ENCODE data around the gene BANF1.

The BANF1 gene

GRCh38 chr11:66042227-66042995 lies 40.1 kb downstream of the BANF1 start:
- no peak for FAIRE-seq

DNA sequence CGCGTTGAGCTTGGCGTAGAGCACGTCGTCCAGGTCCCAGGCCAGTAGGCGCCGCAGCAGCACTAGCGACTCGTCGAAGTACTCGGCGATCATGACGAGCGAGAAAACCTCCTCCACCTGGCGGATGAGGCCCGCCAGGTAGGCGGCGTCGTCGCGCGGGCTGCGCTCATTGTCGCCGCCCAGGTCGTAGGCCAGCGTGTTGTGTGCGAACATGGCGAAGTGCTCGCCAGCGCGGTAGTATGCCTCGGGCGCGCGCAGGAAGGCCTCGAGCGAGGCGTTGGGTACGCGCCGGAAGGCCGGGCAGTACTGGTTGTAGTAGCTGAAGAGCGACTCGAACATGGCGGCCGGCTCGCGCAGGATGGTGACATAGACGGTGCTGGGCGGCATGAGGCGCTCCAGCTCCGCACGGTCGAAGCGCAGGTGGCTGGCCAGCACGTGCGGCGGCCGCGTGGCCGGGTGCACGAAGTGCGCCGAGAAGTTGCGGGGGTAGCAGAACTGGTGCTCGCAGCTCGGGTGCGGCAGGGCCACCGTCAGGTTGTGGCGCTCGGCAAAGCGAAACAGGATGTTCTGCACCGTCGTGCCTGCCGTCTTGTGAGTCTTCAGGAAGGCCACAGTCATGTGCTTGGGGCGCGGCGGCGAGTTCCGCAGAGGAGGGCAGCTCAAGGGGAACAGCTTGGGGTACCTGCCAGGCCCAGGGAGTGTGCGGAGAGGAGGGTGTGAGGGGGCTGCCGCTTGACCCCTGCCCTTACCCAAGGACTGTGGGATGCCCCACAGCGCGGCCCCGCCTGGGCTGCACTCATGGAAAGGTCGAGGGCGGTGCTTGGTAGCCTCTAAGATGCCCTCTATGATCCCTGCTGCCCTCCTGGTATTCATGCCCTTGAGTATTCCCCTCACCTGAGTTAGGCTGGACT lies 40.9 kb downstream of the BANF1 start:
- FAIRE-seq: no peak

DNA sequence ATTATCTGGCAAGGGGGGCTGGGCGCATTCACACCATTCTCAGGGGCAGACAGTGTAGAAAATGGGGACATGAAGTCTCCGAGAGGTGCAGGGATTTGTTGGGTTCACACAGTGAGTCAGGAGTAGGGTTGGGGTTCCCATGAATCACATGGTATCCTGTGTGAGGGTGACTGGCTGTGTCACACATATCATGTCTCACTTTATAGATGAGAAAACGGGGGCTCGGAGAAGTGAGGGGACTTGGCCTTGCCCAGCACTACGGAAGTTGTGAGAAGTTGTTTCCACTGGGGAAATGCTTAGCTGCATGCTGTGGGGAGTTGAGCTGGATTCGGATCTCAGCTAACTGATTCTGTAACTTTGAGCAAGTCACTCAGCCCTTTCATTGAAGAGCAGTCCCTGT lies 42.5 kb downstream of the BANF1 start:
- no peak for FAIRE-seq

GRCh38 chr11:66045177-66045639 lies 42.9 kb downstream of the BANF1 start:
- no peak for FAIRE-seq

- FAIRE-seq: no peak
Observed at GRCh38 chr11:66046901-66047300, 44.6 kb downstream of the BANF1 start.

GRCh38 chr11:66047541-66048365 lies 45.5 kb downstream of the BANF1 start:
- FAIRE-seq: no peak

GRCh38 chr11:66048547-66049323 lies 46.4 kb downstream of the BANF1 start, which contains the start of gene GAL3ST3:
TSS of gene GAL3ST3 (minus strand) at chr11:66049161. CDS start at chr11:66045415, 3,746 bp downstream.
- no peak for FAIRE-seq

GRCh38 chr11:66050581-66051231 lies 48.4 kb downstream of the BANF1 start:
- no peak for FAIRE-seq

GRCh38 chr11:66051371-66051765 lies 49.1 kb downstream of the BANF1 start:
- FAIRE-seq: no peak

- peak; percentile 91 for FAIRE-seq
Observed at GRCh38 chr11:66051766-66052663, 49.7 kb downstream of the BANF1 start, which contains the start of gene SF3B2. TSS of gene SF3B2 (plus strand) at chr11:66052364. CDS start at chr11:66052385, 21 bp downstream.

GRCh38 chr11:66052664-66052982 lies 50.3 kb downstream of the BANF1 start:
- no peak for FAIRE-seq
